ENCODE measurements around the gene FBXL16. TPM values are rescaled to one million over a fixed set of nuclear protein-coding genes. Genes with fewer than 3 reads are reported as not detected.

Gene FBXL16
- total RNA-seq, 1 donor from 2014 or later = 12.0 TPM

DNA sequence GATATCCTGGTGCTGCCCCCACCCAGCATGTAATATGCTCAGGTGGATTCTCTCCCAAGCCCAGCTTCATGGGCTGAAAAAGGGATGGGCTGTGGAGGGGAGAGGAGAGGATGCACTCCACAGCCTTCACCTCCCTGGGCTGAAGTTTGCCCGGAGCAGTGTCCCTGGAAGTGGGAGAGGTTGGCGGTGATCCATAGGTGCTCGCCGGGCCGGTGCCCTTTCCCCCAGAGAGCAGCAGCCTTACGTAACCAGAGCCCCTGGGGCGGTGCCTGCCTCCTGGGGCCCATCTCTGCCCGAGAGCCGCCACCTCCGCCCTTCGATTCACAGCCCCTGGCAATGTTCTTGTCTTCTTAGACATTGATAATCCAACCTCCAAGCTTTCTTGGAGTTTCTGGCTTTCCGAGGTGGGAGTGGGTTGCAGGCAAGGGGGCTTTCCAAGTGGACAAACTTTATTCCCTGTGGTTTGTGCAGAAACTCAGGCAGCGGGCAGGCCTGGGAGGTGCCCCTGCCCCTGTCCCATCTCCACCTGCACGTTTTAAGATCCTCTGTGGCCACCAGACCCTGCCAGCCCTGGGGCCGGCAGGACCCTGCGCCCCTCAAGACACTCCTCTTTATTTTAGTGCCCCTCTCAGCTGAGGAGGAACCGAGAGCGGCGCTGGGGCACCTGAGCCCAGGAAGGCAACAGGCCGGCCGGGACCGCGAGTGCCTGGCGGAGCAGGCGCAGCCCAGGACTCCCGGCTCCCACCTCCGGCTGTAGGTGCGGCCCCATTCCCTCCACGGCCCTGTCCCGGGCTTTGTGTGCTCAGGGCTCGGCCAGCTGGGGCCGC lies 59.5 kb downstream of the FBXL16 start:
- intact Hi-C loops (cut with micrococcal nuclease) = no loop called here

GRCh38 chr16:644556-644955 lies 61.0 kb downstream of the FBXL16 start:
- intact Hi-C loops (cut with micrococcal nuclease) = no loop called here

- intact Hi-C loops (cut with micrococcal nuclease) = no loop called here
These were observed 62.6 kb downstream of the FBXL16 start for GRCh38 chr16:643050-643368.

Other genes with a start within 250 kb of the FBXL16 start
- gene CAPN15, start 178.1 kb downstream of the FBXL16 start, total RNA-seq = 87.2 and 89.0 TPM in 2 replicates
- gene PRR35, start 145.4 kb downstream of the FBXL16 start, total RNA-seq = not detected in 2 replicates
- gene NHLRC4, start 138.8 kb downstream of the FBXL16 start, total RNA-seq = 1.4 and 1.5 TPM in 2 replicates
- gene PIGQ, start 135.8 kb downstream of the FBXL16 start, total RNA-seq = 43.3 and 45.7 TPM in 2 replicates
- 13.6 and 16.3 TPM in 2 replicates for gene RAB40C, start 115.7 kb downstream of the FBXL16 start, total RNA-seq
- gene WFIKKN1, start 74.8 kb downstream of the FBXL16 start, total RNA-seq = 0.75 and 0.77 TPM in 2 replicates
- gene METTL26, start 69.5 kb downstream of the FBXL16 start, total RNA-seq = 91.0 and 91.4 TPM in 2 replicates
- gene MCRIP2, start 64.0 kb downstream of the FBXL16 start, total RNA-seq = 24.5 and 32.0 TPM in 2 replicates
- 85.1 and 86.7 TPM in 2 replicates for gene WDR90, start 56.4 kb downstream of the FBXL16 start, total RNA-seq
- gene RHOT2, start 37.7 kb downstream of the FBXL16 start, total RNA-seq = 130 and 137 TPM in 2 replicates
- gene RHBDL1, start 30.1 kb downstream of the FBXL16 start, total RNA-seq = 0.91 and 1.4 TPM in 2 replicates
- 67.9 and 71.2 TPM in 2 replicates for gene STUB1, start 25.4 kb downstream of the FBXL16 start, total RNA-seq
- 37.2 and 41.3 TPM in 2 replicates for gene JMJD8, start 21.5 kb downstream of the FBXL16 start, total RNA-seq
- gene WDR24, start 15.4 kb downstream of the FBXL16 start, total RNA-seq = 17.1 and 18.7 TPM in 2 replicates
- gene METRN, start 9.3 kb upstream of the FBXL16 start, total RNA-seq = 10.3 and 10.8 TPM in 2 replicates
- gene ANTKMT, start 15.3 kb upstream of the FBXL16 start, total RNA-seq = 25.9 and 26.1 TPM in 2 replicates
- 4.3 and 5.4 TPM in 2 replicates for gene CCDC78, start 20.6 kb upstream of the FBXL16 start, total RNA-seq
- gene HAGHL, start 21.3 kb upstream of the FBXL16 start, total RNA-seq = 5.9 and 8.5 TPM in 2 replicates
- gene CIAO3, start 35.2 kb upstream of the FBXL16 start, total RNA-seq = 35.4 and 37.6 TPM in 2 replicates
- 0.18 TPM in 1 of 2 replicates, not detected in the other for gene MSLN, start 54.9 kb upstream of the FBXL16 start, total RNA-seq
- 34.8 TPM in 2 replicates for gene RPUSD1, start 82.6 kb upstream of the FBXL16 start, total RNA-seq
- 97.4 and 101 TPM in 2 replicates for gene CHTF18, start 82.8 kb upstream of the FBXL16 start, total RNA-seq
- not detected in 2 replicates for gene GNG13, start 94.9 kb upstream of the FBXL16 start, total RNA-seq

Data from T-helper 2 cell treated with Interferon-gamma antibody and Interleukin-4, amounts not matched to agents 100 ng/mL and 5 ng/mL, for 36 hours (primary cell).